GM12801 (cell line): ENCODE measurements around the gene UGT1A10.

Experiments used
- TF ChIP-seq, protein P1 (sequence below): IDR thresholded peaks from one replicate; pipeline ENCODE4 v1.5.1; 2011; ENCODE audit warnings: control low read depth; ENCODE audit not compliant: insufficient read length; ENCODE audit errors: extremely low read depth

UGT1A10 gene

DNA sequence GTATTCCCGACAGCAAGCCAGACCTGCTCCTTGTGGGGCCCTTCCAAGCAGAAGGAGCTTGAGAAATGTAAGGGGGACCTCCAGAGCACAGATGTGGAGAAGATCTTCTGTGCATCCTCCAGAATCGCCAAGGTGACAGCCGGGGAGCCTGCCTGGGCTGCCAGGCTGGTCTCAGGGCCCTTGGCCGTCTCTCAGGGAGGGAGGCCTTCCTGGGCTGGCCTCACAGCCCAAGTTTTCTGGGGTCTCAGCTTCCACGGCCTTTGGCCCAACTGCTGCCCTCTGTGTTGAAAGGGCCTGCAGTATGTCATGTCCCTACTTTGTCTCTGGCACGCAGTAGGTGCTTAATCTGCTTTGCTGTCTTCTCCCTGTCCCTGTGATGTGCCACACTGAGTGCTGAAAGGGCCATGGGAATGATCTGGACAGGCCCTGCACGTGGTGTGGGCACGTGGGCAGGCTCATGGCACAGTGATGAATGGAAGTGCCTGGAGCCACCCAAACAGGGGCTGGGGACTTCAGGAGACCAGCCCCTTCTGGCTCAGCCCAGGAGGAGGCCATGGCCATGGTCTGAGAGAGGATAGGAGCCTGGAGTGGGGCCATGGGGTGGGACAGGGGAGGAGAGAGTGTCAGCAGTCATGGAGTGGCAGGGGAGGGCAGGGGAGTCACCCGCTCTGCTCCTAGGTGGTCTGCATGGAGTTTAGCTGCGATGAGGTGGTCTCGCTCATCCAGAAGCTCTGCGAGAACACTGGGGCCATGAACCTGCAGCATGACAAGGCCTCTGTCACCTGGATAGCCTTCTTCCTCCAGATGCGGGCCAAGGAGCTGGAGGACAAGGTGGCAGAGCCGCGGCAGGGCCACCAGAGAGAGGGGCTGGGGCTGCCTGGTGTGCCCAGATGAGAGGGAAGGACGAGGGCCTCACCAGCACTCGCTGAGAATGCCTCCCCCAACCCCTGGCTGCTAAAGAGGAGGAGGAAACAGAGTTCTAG is 182.7 kb downstream of the UGT1A10 start:
- TF ChIP-seq, protein P1, sequence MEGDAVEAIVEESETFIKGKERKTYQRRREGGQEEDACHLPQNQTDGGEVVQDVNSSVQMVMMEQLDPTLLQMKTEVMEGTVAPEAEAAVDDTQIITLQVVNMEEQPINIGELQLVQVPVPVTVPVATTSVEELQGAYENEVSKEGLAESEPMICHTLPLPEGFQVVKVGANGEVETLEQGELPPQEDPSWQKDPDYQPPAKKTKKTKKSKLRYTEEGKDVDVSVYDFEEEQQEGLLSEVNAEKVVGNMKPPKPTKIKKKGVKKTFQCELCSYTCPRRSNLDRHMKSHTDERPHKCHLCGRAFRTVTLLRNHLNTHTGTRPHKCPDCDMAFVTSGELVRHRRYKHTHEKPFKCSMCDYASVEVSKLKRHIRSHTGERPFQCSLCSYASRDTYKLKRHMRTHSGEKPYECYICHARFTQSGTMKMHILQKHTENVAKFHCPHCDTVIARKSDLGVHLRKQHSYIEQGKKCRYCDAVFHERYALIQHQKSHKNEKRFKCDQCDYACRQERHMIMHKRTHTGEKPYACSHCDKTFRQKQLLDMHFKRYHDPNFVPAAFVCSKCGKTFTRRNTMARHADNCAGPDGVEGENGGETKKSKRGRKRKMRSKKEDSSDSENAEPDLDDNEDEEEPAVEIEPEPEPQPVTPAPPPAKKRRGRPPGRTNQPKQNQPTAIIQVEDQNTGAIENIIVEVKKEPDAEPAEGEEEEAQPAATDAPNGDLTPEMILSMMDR = no peak

- TF ChIP-seq, protein P1 = no peak
Observed at GRCh38 chr2:233819884-233820773, 183.9 kb downstream of the UGT1A10 start.

DNA sequence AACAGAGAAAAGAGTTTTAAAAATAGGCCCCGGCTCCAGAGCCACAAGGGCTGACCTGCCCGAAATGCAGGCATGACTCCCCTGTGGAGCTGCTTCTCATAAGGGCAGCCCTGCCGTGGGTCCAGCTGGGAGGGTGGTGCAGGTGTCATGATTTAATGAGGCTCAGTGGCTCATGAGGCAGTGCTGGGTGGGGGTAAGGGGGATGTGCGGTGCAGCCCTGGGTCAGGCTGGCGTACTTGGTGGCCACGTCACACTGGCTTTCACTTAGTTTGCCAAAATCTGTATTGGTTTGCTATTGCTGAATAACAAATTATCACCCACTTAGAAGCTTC is 184.5 kb downstream of the UGT1A10 start:
- TF ChIP-seq, protein P1 = no peak

DNA sequence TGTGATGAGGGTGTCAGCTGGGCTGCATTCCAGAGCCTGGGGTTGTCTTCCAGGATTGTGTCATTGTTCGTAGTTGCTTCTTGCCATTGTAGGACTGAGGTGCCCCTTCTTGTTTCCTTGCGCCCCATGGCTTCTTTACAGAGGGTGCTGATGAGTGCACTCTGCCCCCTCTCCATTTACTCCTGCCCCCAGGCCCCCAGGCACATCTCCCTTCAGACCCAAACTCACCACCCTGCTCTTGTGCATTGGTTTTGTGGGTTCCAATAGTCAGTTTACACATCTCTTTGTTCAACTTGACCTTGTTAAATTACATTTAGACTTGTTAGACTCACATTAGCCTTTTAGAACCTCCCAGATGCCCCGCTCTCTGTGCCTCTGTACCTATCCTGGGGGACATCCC is 184.9 kb downstream of the UGT1A10 start:
- TF ChIP-seq, protein P1 = no peak

DNA sequence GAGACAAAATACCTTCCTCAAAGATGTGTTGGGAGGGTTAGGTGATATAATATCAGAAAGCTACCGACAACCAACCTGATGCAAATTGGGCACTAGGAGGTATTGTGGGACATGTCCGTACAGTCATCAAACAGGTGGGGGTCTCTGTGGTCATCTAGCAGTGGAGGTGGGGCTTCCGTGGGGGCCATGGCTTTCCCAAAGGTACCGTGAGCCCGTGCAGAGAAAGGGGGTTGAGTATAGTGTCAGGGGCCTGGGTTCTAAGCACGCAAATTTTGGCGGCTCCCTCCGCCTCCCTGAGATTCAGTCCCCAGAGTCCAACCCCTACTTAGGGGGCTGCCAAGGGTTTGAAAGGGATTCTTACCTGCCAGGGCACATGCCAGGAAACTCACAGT is 185.5 kb downstream of the UGT1A10 start:
- TF ChIP-seq, protein P1 = no peak

GRCh38 chr2:233822101-233822771 is 186.0 kb downstream of the UGT1A10 start:
- TF ChIP-seq, protein P1 = no peak
